Occipital lobe (tissue), 2 donors: ENCODE measurements around the gene ADAT3. TPM values are rescaled to one million over a fixed set of nuclear protein-coding genes. Genes with fewer than 3 reads are reported as not detected.

Experiments used
- DNase-seq: peaks from one replicate; lab custom pipeline; 2025; lab: John Stamatoyannopoulos, UW
- total RNA-seq: library from RNA; depleted of rRNA; stranded (reverse); fragments of >200 nt; gene quantifications from one replicate; pipeline ENCODE4 v1.2.3, GENCODE V29; 2014

Gene ADAT3
- total RNA-seq, 1 donor from 2014 or later: 1.2 TPM

DNA sequence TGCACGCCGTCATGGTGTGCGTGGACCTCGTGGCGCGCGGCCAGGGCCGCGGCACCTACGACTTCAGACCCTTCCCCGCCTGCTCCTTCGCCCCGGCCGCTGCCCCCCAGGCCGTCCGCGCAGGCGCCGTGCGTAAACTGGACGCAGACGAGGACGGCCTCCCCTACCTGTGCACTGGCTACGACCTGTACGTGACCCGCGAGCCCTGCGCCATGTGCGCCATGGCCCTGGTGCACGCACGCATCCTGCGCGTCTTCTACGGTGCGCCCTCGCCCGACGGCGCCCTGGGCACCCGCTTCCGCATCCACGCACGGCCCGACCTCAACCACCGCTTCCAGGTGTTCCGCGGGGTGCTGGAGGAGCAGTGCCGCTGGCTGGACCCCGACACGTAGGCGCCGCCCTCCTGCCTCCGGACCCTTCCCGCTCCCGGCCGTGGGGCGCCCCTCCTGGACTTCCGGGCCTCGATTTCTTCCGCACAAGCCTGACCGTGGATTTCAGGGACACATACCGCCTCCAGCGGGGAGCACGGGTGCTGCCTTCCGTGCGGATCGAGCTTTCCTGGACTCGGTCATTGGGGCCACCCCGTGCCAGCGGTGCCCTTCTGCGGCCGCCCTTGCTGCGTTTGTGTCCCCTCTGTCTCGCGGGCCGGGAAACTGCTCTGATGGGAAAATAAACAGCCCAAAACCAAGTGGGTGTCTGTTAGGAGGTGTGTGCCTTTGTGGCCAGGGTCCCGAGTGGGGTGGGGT is 7.7 kb downstream of the ADAT3 start:
- DNase-seq: no peak

DNA sequence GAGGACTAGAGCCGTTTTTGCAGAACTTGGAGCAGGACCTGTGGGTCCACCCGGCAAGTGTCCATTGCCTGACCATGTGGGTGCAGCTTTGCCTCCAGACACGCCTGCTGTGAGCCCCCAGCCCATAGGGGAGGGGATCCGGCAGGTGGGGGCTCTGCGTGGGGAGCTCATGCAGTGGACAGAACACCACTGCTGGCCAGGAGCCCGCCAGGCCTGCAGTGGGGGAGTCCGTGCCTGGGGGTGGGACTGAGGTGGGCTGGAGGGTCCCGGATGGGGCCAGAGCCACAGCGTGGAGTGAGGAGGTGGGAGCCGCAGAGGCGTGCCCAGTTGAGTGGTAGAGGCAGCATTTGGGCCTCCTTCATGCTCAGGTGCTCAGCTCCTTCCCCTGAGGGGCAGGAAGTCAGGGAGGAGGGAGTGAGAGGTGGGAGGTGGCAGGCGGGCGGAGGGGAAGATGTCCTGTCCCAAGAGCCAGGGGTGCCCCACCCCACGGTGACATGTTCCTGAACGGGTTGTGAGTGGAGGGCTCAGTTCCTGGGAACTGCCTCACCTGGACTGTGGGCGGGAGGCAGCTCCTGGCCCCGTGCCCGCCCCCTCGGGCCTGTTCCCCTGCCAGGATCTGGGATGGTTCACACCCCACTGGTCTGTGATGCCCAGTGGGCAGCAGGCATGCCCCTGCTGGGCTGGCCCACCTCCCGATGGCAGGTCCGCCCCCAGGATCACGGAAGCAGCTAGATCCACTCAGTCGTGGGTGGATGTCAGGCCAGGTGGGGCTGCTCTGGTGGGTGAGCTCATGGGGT is 8.8 kb downstream of the ADAT3 start:
- no peak for DNase-seq

DNA sequence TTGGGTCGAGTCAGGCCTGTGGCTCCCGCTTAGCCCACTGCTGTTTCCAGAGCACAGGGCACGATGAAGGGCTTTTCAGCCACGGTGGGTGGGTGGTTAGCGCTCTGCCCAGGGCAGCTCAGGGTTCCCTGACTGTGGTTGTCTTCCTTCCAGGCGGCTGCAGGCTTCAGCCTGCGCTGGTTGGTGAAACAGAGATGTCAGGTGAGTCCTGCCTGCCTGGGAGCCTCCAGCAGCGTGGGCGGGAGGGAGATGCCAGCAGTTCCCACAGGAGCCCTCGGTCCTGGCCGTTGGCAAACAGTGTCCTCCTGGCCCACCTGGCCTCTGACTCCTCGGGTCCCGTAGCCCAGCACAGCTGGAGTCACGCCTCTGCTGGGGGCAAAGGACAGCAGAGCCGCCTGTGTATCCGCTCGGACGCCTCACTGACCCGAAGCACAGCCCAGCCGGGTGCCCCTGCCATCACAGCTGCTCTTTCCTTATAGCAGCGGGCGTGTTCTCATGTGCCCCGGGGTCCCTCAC is 9.7 kb downstream of the ADAT3 start:
- no peak for DNase-seq

DNA sequence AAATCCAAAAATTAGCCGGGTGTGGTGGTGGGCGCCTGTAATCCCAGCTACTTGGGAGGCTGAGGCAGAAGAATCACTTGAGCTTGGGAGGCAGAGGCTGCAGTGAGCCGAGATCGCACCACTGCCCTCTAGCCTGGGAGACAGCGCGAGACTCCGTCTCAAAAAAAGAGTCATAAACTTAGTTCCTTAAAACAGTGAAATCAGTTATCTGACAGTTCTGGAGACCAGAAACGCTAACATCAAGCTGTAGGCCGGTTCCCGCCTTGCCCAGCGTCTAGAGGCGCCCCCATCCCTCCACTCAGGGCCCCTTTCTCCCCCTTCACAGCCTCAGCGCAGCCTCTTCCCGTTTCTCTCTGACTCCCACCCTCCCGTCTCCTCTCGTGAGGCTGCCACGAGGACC is 11.9 kb downstream of the ADAT3 start:
- DNase-seq: no peak

DNA sequence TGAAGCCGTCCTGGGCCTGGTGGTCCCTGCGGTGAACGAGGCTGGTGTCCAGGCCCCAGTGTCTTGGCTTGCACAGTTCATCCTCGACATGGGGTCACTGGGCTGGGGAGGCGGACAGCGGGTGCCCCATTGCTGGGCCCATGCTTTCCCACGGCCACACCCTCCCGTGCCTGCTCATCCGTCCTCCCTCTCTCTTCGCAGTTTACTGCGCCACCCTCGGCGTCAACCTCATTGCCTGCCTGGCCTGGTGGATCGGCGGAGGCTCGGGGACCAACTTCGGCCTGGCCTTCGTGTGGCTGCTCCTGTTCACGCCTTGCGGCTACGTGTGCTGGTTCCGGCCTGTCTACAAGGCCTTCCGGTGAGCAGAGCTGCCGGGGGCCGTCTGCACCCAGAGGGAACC is 12.7 kb downstream of the ADAT3 start:
- DNase-seq: no peak

DNA sequence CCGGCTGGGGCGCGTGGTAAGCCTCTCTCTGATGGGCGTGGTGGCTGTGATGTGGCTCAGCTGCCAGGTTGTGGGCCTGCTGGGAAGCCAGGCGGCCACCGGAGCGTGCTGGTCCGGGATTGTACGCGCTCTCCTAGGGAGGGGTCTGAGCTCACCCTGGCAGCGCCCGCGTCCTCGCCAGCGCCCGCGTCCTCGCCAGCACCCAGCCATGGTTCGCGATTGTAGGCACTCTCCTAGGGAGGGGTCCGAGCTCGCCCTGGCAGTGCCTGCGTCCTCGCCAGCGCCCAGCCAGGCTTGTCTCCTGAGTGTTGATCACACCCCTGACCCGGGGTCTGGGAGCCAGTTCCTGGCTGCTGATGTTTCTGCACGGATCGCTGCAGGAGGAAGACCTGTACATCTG is 13.8 kb downstream of the ADAT3 start:
- DNase-seq: no peak

DNA sequence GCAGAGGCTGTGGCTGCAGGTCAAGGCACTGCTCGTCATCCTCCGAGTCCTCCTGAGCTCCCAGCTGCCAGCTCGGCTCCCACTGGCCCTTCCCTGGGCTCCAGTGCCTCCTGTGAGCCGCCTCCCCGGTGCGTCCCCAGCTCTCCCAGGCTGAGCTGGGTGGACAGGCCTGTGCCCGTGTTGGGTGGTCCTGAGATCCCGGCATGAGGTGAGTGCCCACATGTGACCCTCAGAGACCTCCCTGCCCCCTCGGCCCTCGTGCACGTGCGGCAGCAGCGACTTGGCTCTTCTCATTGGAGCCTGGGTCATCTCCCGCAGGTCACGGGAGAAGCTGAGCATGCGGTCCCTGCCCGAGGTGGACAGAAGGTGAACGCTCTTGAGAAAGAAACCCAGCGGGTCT is 15.4 kb downstream of the ADAT3 start:
- DNase-seq: no peak

DNA sequence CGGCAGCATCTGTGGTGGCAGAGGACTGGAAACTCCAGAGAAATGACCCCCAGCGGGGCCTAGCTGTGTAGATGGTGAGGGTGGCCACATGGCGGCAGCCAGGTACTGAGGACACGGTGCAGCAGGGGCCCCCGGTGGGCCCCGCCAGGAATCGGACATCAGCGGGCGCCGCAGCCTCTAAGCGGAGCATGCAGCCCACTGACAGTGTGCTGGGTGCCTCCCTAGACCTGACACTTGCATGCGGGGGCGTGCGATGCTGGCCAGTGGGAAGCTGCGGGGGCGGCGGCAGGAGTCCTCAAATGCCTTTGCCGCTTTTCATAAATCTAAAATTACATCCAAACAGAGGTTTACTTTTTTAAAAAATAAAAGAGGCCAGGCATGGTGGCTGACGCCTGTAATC is 16.1 kb downstream of the ADAT3 start:
- no peak for DNase-seq

DNA sequence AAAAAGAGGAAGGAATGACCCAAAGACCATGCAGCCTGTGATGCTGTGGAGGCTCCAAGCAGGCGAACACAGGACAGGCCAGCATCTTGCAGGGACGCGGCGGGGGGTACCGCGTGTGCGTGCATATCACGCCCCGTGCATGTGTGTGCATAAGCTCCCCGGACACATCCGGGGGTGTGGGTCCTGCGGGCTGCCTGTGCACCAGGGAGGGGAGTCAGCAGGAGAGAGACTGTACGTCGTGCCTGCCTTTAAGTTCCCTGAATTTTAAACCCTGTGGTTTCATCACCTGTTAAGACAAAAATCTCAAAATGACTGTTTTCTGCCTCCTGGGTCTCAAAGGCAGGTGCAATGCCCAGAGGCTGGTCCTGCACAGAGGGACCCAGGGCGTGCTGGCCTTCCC is 16.6 kb downstream of the ADAT3 start:
- DNase-seq: no peak

DNA sequence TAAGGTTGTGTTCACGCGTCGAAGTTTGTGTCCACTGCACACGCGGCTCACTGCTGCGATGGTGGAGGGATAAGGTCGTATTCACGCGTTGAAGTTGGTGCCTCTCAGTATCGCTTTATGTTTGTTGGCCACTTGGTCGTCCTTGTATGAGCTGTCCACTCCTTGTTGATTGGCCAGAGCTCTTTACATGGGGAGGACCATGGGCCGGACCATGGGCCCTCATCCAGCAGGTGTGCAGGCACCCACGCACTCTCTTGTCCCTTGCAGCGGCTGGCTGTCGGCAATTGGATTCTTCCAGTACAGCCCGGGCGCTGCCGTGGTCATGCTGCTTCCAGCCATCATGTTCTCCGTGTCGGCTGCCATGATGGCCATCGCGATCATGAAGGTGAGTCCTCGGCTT is 17.6 kb downstream of the ADAT3 start:
- no peak for DNase-seq

DNA sequence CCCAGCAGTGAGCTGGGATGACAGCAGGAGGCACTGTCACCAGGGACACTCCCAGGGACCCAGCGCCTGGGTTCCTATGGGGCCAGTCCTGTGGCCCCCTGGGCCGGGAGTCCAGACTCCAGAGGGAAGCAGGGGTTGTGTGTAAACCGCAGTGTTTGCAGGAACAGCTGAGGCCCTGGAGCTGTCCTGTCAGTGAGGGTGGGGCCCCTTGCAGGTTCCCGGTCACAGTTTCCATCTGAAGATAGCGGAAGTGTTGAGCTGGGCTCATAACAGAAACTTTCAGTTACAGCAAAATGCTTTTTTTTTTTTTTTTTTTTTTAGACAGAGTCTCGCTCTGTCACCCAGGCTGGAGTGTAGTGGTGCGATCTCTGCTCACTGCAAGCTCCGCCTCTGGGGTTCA is 18.1 kb downstream of the ADAT3 start:
- no peak for DNase-seq

DNA sequence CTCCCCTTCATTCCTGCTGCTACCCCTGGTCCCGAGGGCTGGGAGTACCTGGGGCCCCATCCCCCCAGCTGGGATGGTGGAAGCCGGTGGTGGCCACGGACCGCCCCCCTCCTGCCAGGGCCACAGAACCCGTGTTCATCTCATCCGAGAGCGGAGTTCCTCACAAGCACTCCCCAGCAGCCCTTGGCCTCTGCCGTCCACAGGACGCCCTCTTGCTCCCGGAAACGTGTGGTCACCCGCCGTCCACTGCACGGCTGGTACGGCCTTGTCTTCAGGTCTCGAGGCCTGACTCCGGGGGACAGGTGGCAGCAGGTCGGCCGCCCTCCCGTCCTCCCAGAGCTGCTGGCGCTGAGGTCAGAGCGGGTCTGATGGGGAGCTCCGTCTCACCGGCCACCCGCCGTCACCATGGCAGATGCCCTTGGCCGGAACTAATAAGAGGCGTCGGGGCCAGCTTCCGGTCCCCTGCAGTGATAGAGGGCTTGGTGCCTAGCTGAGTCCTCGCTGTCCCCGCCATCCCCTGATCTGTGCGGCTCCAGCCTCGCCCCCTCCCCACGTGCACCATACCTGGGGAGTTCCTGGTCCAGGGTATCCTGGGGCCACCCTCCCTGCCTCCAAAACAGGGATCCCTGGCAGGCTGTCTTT is 19.2 kb downstream of the ADAT3 start:
- no peak for DNase-seq

DNA sequence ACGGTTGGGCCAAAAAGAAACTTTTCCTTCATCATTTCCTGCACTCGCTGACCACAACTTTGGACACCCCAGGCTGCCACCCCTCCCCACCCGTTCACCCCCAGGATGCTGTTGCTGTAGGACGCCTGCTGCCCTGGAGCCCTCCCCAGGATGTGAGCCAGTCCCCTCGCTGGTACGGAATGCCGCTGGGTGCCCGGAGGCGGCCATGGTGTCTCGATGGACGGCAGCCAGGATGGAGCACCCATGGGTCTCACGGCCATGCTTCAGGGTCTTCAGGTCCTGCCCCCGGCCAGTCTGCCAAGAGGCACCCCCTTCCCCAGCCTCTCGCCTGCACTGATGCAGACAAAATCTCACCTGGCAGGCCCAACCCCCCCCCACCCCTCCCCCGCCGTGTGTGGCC is 20.3 kb downstream of the ADAT3 start:
- no peak for DNase-seq

DNA sequence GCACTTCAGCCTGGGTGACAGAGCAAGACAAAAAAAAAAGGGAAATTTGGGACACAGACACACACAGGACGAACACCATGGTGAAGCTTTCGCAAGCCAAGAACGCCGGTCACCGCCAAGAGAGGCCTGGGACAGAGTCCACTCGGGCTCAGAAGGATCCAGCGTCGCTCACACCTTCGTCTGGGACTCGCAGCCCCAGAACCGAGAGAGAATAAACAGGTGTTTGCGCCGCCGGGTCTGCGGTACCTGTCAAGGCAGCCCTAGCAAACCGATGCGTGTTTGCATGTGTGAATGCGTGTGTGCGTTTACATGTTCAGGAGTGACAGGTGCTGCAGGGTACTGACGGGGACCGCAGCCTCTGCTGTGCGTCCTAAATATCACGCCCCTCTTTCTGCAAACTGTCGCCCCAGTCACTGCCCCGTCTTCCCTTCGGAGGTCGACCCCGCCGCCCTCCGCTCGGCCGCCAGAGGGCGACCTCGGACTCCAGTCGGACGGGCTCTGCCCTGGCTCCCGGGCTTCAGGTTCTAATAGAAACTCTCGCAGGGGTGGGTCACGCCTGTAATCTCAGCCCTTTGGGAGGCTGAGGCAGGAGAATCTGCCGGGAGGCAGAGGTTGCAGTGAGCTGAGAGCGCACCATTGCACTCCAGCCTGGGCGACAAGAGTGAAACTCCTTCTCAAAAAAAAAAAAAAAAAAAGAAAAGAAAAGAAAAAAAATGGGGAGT is 24.0 kb downstream of the ADAT3 start:
- DNase-seq: no peak

DNA sequence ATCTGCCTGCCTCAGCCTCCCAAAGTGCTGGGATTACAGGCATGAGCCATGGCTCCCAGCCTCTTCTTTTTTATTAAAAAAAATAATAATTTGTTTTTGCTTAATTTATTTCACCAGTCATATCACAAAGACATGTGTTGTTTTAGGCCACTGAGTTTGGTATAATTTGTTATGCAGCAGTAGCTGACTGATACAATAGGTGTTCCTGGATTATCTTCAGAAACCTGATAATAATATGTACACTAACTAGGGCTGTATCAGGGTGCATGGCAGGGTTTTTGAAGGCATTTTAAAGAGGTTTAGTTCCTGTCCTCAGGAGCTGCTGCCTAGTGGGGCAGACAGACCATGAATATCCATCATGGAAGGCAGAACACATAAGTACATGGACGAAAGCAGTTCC is 26.2 kb downstream of the ADAT3 start:
- DNase-seq: no peak

DNA sequence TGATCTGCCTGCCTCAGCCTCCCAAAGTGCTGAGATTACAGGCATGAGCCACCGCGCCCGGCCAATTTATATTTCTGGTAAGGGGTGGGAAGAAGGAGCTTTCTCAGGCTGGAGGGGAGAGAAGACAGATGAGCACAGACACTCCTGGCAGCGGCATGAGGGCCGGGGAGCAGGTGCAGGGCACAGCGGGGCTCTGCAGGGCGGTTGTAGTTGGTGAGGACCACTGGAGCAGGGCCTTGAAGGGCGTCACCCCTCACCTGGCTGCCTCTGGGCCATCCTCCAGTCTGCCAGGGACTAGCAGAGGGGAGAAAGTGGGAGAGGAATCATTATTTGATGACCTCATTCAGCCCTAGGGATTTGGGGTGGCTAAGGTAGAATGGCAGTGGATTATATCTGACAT is 27.2 kb downstream of the ADAT3 start:
- no peak for DNase-seq

DNA sequence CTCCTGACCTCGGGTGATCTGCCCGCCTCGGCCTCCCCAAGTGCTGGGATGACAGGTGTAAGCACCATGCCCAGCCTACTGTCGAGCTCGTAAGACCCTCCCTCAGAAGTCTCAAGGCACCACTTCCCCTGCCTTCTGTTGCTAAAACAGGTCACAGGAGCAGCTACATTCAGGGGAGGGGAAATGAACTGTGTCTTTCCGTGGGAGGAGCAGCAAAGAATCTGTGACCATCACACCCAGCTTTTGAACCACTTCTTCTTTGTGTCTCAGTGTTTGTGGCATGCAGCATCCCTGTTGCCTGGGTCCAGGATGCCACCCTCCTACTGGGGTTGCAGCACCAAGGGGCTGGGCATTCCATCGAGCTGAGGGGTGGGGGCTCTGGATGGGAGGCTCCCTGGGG is 28.0 kb downstream of the ADAT3 start:
- no peak for DNase-seq

DNA sequence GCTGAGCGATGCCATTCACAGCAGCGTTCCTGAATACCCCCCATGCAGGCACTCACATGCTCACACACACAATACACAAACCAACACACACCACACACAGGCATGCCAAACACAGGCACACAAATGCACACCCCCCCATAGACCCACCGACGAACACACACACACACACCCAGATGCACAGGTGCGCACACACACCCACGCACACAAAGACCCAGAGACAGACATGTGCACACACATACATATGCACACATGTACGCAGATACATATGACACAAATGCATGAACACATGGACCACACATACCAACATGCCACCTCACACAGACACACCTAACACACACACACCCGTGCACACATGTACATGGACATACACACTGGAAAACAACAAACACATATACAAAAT is 28.7 kb downstream of the ADAT3 start:
- no peak for DNase-seq

DNA sequence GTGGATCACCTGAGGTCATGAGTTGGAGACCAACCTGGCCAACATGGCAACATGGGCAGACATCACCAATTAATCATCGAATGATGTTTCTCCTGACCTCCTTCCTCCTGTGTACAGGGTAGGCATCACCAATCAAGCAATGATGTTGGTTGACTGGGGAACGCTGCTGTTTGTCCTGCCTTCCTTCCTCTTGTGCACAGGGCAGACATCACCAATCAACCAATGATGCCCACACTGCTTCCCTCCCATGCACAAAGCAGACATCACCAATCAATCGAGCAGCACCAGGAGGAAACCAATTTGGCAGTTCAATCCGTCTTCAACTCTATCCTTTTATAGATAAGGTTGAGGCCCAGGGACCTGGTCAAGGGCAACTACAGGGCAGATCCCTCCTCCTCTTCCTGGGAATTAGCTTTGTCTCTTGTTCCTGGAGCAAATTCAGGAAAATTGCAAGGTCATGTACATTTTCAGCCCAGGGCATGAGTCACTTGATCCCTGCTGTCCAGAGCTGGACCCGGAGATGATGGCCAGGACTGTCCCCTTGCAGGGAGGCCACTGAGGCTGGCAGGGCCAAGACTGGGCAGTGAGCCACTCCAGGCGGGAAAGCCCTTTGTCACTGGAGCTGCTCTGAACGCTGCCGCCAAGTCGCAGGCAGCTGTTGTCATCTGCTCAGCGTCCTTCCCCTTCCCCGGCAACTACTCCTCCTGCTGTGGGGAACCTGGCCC is 30.4 kb downstream of the ADAT3 start:
- DNase-seq: no peak

DNA sequence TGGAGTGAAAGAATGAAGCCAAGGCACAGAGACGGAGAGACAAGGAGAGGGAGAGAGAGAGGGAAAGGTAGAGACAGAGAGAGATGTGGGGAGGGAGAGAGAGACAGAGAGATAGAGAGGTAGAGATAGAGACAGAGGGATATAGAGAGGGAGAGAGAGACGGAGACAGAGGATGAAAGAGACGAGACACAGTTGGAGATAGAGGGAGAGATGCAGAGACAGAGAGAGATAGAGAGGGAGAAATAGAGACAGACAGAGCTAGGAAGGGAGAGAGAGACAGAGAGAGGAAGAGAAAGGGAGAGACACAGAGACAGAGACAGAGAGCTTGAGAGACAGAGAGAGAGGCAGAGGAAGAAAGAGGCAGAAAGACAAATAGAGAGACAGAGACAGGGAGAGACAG is 31.2 kb downstream of the ADAT3 start:
- no peak for DNase-seq
